Diencephalon (tissue), 1 donor: ENCODE results near the gene SLC41A1. TPM values are rescaled to one million over a fixed set of nuclear protein-coding genes. Genes with fewer than 3 reads are reported as not detected.

Experiments used
- total RNA-seq: library from RNA; depleted of rRNA; stranded (reverse); fragments of >200 nt; gene quantifications from one replicate; pipeline ENCODE4 v1.2.3, GENCODE V29; 2014

Gene SLC41A1
- total RNA-seq = 11.5 TPM

DNA sequence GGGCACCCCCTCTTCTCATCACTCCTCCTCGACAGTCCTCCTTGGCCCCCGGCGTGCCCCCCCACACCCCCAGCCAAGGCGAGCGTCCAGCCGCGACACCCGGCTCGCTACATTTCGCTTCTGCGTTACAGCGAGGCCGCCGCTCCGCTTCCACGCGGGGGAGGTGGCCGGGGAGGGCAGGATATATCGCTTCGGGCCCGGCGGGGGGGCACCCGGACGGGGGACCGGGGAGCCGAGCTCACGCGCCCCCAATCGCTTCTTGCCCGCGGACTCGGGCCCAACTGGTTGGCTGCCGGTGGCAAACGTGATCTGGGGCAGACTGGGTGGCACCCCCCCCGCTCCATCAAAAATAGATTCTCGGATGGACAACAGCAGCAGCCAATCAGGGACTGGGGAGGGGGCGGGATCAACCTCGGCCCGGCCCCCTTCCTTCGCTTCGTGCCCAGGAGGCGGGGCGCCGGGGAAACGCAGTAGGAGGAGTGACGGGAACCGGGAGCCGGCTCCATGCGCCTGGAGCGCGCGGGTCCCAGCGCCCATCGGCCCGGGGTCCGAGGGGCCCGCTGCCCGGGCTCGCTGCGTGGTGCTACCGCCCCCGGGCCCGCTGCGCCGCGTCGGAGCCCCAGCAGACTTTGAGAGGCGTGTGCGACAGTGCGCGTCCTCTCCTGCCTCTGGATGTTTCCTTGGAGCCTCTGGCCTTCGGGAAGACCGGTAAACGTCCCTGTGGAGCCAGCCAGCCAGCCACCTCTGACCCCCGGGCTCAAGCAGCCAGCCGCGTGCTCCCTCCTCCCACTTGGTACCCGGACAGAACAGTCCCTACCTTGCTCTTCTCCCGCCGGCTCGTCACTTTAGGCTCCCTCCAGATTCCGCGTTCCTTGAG lies at the start of gene SLC41A1:
Gene SLC41A1 (minus strand): TSS at position 321 of the 877 bp plus-strand sequence. CDS start 2,757 bp downstream, outside the sequence.

GRCh38 chr1:205849619-205850355 lies 36.8 kb upstream of the SLC41A1 start, which contains the start of gene PM20D1:
TSS of gene PM20D1 (minus strand) at chr1:205850132. CDS start at chr1:205850072, 60 bp downstream.

GRCh38 chr1:205775015-205775716 lies 37.8 kb downstream of the SLC41A1 start, which contains the start of gene RAB29:
TSS of gene RAB29 (minus strand) at chr1:205775482. CDS start at chr1:205774956, 526 bp downstream.

DNA sequence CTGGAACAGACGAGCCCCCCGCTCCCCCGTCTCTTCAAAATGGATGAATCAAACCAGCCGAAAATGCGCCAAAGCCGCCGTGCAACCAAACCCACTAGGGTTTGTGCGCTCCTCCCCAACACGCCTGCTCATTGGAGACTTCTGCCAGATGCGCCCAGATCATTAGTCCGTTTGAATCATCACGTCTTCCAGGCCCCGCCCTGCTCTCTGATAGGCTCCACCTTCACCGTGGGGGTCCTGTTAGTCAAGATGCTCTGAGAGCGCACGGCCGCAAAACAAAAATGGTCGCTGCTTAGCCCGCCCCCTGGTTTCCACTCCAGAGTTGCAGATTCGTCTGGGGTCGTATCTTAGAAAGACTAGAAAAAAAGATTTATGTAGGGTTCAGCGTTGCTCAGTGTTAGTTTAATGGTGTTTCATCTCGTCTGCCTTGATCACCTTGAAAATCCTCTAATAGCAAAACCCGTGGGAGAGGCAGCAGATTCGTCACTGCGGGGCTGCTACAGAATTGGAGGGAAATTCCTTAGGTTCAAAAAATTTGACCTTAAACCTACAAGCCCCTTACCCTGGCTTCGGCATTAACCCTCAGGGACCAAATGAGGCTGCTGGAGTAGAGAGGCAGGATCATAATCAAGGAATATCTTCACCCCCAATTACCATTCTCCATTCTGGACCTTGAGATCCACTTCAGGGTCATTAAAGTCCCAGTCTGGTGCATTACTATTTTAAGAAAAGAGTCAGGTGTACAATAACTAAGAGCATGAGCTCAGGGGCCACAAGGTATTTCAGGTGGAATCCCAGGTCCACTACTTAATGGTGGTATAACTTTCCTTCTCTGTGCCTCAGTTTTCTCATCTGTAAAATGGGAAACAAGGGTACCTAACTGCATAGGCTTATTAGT lies 62.6 kb downstream of the SLC41A1 start, which contains the start of gene NUCKS1:
Gene NUCKS1 (minus strand): TSS at position 45 of the 898 bp plus-strand sequence. CDS start 209 bp downstream, outside the sequence.

Other genes starting within 250 kb of the SLC41A1 start
- 9.7 TPM for gene ELK4, start 181.2 kb downstream of the SLC41A1 start, total RNA-seq
- gene SLC45A3, start 132.7 kb downstream of the SLC41A1 start, total RNA-seq = 1.2 TPM
- 240 TPM for gene NUCKS1, start 63.0 kb downstream of the SLC41A1 start, total RNA-seq
- gene RAB29, start 37.7 kb downstream of the SLC41A1 start, total RNA-seq = 4.6 TPM
- not detected for gene PM20D1, start 36.9 kb upstream of the SLC41A1 start, total RNA-seq
- not detected for gene SLC26A9, start 130.3 kb upstream of the SLC41A1 start, total RNA-seq
- gene RAB7B, start 190.2 kb upstream of the SLC41A1 start, total RNA-seq = 0.69 TPM
- not detected for gene CTSE, start 210.7 kb upstream of the SLC41A1 start, total RNA-seq
- gene RHEX, start 240.0 kb upstream of the SLC41A1 start, total RNA-seq = not detected